RWPE2 (cell line): ENCODE measurements around the gene FOXL2NB.

ENCODE experiments used
- ATAC-seq: fragments of 200-7000 bp; cut with Tn5 transposase; 3 replicates; pipeline ENCODE4 v1.9.1; 2021; ENCODE audit warnings: low read depth
- DNase-seq: peaks from one replicate; pipeline ENCODE4 v3.0.0-alpha.2; 2020; ENCODE audit warnings: low spot score
- H3K27ac ChIP-seq: fragments of 450-650 bp; 2 replicates; pipeline ENCODE4 v1.5.1; 2017; ENCODE audit warnings: mild to moderate bottlenecking; ENCODE audit not compliant: poor library complexity, severe bottlenecking
- H3K27me3 ChIP-seq: fragments of 250-450 bp; sonication (Bioruptor Pico); 2 replicates; pipeline ENCODE4 v1.5.1; 2021; ENCODE audit warnings: mild to moderate bottlenecking, moderate library complexity; ENCODE audit not compliant: insufficient read depth, poor library complexity, severe bottlenecking
- H3K36me3 ChIP-seq: fragments of 250-450 bp; sonication (Bioruptor Pico); 2 replicates; pipeline ENCODE4 v1.5.1; 2020; ENCODE audit warnings: low read depth, mild to moderate bottlenecking, moderate library complexity
- H3K4me1 ChIP-seq: fragments of 250-450 bp; sonication (Bioruptor Pico); 2 replicates; pipeline ENCODE4 v1.5.1; 2021; ENCODE audit warnings: mild to moderate bottlenecking, moderate library complexity; ENCODE audit not compliant: insufficient read depth, poor library complexity, severe bottlenecking
- H3K4me3 ChIP-seq: fragments of 250-450 bp; sonication (Bioruptor Pico); 2 replicates; pipeline ENCODE4 v1.5.1; 2021; ENCODE audit warnings: mild to moderate bottlenecking, moderate library complexity; ENCODE audit not compliant: severe bottlenecking
- H3K9me3 ChIP-seq: fragments of 250-450 bp; sonication (Bioruptor Pico); 2 replicates; pipeline ENCODE4 v1.5.1; 2021; ENCODE audit warnings: mild to moderate bottlenecking, moderate library complexity; ENCODE audit not compliant: severe bottlenecking
- TF ChIP-seq, protein P1 (sequence below): fragments of 450-650 bp; IDR thresholded peaks from one replicate; pipeline ENCODE4 v1.5.1; 2017; ENCODE audit warnings: mild to moderate bottlenecking, moderate library complexity; ENCODE audit not compliant: poor library complexity, severe bottlenecking

The FOXL2NB gene

DNA sequence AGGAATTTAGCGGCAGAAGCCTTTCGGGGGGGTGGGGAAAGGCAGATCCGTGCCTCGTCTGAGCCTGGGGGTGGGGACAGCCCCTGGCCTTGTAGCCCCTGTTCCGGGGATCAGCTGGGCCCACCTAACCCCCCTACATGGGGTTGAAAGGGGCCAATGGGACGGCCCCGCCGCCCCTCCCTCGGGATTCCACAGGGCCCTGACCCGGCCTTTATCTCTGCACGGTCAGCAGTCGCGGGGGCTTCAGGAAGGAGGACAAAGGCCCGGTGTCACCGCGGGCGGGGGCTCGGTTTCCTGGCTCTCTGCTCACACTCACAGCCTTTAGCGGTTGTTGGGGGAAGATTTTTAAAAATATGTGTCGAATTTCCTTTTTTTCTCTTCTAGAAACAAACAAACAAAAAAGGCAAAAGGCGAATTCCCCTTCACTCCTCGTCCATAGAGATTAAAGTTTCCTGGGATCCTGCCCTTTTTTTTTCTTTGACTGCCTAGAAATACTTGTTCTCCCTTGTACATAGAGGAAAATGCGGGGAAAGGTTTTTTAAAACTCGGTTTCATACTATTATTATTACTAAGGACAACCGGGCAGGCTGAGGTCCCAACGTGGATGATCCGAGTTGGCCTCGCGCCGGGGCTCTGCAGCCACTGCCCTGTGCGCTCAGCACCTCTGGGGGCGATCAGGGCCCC, 8.0 kb upstream of the FOXL2NB start:
- no peak for DNase-seq
- Histone ChIP-seq H3K36me3 (no peaks in the 10 kb centered on the region), H3K27ac (no peak overlapping the region), H3K9me3 (no peaks in the 10 kb centered on the region), H3K4me3 (no peak overlapping the region), H3K4me1 (no peaks in the 10 kb centered on the region), H3K27me3 (peaks cover 90% of the 10 kb centered on the region)
- no peak for ATAC-seq
- TF ChIP-seq, protein P1, sequence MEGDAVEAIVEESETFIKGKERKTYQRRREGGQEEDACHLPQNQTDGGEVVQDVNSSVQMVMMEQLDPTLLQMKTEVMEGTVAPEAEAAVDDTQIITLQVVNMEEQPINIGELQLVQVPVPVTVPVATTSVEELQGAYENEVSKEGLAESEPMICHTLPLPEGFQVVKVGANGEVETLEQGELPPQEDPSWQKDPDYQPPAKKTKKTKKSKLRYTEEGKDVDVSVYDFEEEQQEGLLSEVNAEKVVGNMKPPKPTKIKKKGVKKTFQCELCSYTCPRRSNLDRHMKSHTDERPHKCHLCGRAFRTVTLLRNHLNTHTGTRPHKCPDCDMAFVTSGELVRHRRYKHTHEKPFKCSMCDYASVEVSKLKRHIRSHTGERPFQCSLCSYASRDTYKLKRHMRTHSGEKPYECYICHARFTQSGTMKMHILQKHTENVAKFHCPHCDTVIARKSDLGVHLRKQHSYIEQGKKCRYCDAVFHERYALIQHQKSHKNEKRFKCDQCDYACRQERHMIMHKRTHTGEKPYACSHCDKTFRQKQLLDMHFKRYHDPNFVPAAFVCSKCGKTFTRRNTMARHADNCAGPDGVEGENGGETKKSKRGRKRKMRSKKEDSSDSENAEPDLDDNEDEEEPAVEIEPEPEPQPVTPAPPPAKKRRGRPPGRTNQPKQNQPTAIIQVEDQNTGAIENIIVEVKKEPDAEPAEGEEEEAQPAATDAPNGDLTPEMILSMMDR: no peak

DNA sequence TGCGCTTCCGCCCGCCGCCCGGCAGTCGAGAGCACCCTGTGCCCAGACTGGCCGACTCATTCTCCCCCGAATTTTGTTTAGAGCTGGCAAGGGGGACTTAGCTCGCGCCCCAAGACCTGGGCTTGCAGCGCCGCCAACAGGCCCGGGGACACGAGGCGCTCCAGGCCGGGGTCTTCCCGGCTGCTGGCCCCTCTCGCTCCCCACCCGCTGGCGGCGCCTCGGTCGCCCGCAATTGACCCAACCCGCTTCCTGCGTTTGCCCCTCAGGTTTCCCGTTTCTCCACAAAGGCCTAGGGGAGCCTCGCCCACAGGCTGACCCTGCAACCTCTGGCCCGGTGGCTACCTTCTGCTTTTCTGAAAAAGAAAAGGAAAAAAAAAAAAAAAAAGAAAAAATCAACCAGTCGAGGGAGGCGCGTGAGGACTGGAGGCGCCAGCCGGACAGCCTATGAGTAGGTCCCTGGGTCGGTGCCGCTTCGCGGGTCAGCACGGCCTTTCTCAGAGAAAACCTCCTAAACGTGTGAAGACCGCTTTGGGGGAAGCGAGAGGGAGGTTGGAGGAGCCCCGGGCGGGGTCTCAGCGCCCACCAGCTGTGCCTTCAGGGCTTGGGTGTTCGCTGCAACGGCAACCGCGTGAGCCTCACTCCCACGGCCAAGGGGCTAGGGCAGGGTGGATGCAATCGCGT, 7.3 kb upstream of the FOXL2NB start:
- H3K27me3 ChIP-seq: peaks cover 97% of the 10 kb centered on the region
- DNase-seq: no peak
- no peaks in the 10 kb centered on the region for H3K36me3 ChIP-seq
- TF ChIP-seq, protein P1: no peak
- H3K27ac ChIP-seq: no peak overlapping the region
- H3K4me1 ChIP-seq: no peaks in the 10 kb centered on the region
- no peak overlapping the region for H3K4me3 ChIP-seq
- no peak for ATAC-seq
- H3K9me3 ChIP-seq: no peaks in the 10 kb centered on the region

DNA sequence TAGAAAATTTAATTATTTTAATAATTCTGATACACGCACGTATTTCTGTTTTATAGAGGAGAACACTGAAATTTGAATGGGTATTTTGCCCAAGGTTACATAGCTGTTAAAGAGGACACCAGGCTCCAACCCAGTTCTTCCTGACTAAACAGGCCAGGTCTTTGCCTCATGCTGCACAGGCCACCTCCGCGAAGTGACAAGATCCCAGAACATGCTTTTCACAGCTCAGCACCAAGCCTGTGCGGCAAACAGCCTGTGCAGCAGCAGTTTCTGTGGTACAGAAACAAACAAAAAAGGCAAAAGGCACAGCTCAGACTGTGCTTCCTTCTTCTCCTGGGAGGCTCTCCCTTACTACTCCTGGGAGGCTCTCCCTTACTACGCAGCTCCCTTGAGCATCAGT, 6.6 kb upstream of the FOXL2NB start:
- DNase-seq (no peak), ATAC-seq (no peak)
- Histone ChIP-seq H3K4me3 (no peak overlapping the region), H3K36me3 (no peaks in the 10 kb centered on the region), H3K27ac (no peak overlapping the region), H3K9me3 (no peaks in the 10 kb centered on the region), H3K4me1 (no peaks in the 10 kb centered on the region), H3K27me3 (peaks cover 100% of the 10 kb centered on the region)
- TF ChIP-seq, protein P1: no peak

DNA sequence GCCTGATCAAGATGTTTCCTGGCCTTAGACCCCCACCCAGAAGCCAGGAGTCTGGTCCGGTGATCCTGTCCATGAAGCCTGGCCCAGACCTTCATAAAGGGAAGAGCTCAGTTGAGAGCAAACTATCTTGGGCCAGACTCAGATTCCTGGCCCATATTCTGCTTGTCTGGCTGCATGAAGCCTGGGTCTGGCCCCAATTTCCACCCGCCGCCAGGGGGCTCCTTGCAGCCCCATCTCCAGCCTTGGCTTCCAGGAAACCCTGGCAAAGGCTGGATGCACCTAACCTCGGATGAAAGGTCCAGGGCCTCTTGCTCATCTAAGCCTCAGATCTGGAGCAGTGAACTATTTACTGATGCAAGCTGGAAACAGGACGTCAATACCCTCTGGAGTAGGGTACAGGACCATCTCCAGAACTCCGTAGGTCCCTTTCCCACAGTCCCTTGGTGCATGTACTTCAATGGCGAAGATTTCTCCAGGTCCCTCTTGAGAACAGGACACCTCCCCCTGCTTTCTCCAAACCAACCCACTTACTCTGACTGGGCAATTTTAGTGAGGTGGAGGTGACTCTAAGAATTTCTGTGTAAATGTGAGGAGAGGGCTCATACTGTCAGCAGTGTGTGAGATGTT, 5.6 kb upstream of the FOXL2NB start:
- Histone ChIP-seq H3K4me1 (no peaks in the 10 kb centered on the region), H3K36me3 (no peaks in the 10 kb centered on the region), H3K27ac (no peak overlapping the region), H3K9me3 (no peaks in the 10 kb centered on the region), H3K27me3 (peaks cover 98% of the 10 kb centered on the region), H3K4me3 (no peak overlapping the region)
- TF ChIP-seq, protein P1: peak; percentile 48
- no peak for DNase-seq
- peak; percentile 24; the same call in 1 of the 3 replicates for ATAC-seq
